ENCODE results near the gene FIGNL2. TPM values are rescaled to one million over a fixed set of nuclear protein-coding genes. Genes with fewer than 3 reads are reported as not detected.
A peak's percentile ranks its signal among the peaks of the same experiment; 100 is the strongest.

Gene FIGNL2
- total RNA-seq, 1 experiment from 2014 or later: not detected

DNA sequence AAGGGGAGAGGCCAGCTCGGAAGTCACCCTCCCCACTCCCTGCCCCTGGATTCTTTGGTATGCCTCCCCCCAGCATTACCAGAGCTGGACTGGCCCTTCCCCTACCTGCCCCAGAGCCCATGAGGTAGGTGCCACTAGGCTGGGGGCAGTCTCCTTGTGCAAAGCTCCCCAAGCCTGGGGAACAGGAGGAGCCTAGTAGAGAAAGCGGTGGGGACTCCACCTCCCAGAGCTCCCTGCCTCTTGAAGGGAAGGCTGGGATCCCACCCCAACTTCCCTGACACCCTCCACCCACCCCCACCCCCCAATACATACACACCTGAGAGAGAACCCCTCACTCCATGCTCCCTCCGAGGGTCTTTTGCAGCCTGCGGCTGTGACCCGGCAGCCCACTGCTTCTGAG, 30.4 kb downstream of the FIGNL2 start:
- intact Hi-C loops (cut with micrococcal nuclease; ENCODE audit: unreplicated experiment): no loop called here
- no peaks in the 10 kb centered on the region for H3K27me3 Mint-ChIP-seq (ENCODE audit: unreplicated experiment)
- no peak for DNase-seq
- H3K9me3 Mint-ChIP-seq (ENCODE audit: low read depth, unreplicated experiment): no peaks in the 10 kb centered on the region
- H3K27ac Mint-ChIP-seq (ENCODE audit: unreplicated experiment): no peak overlapping the region
- H3K4me1 Mint-ChIP-seq (ENCODE audit: low read depth, unreplicated experiment): no peaks in the 10 kb centered on the region
- CTCF ChIA-PET: no interaction called here
- no TSS peak for BruUV-seq (replicated peaks)
- H3K36me3 Mint-ChIP-seq (ENCODE audit: insufficient read depth, unreplicated experiment): peaks cover 9% of the 10 kb centered on the region
- no peak overlapping the region for H3K4me3 Mint-ChIP-seq (ENCODE audit: low read depth, unreplicated experiment)
- TF ChIP-seq CTCF (IDR thresholded peaks at IDR 0.05; ENCODE audit: unreplicated experiment): no peak

- no peak for TF ChIP-seq CTCF (IDR thresholded peaks at IDR 0.05; ENCODE audit: unreplicated experiment)
- BruUV-seq (replicated peaks): no TSS peak
- H3K4me1 Mint-ChIP-seq (ENCODE audit: low read depth, unreplicated experiment): no peaks in the 10 kb centered on the region
- intact Hi-C loops (cut with micrococcal nuclease; ENCODE audit: unreplicated experiment): no loop called here
- CTCF ChIA-PET: no interaction called here
- H3K27ac Mint-ChIP-seq (ENCODE audit: unreplicated experiment): no peak overlapping the region
- no peak overlapping the region for H3K4me3 Mint-ChIP-seq (ENCODE audit: low read depth, unreplicated experiment)
- H3K9me3 Mint-ChIP-seq (ENCODE audit: low read depth, unreplicated experiment): no peaks in the 10 kb centered on the region
- DNase-seq: no peak
- no peaks in the 10 kb centered on the region for H3K27me3 Mint-ChIP-seq (ENCODE audit: unreplicated experiment)
- peaks cover 9% of the 10 kb centered on the region for H3K36me3 Mint-ChIP-seq (ENCODE audit: insufficient read depth, unreplicated experiment)
Measured at GRCh38 chr12:51817027-51817953, 31.2 kb downstream of the FIGNL2 start.

DNA sequence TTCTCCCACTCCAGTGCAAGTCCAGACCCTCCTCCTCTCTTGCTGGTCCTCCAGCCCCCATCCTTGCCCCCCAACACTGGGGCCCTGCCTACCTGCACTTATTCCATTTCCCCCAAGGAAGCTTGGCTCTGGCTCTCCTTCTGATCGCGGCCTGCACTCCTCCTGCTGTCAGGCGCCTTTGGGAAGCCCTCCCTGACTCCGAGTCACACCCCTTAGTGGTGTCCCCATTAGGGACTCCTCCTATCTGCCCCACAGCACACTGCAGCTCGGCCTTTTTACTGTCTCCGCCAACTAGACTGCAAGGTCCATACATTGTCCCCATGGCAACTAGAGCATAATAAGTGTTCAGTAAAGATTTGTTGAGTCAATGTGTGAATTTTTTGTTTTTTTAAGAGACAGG, 32.9 kb downstream of the FIGNL2 start:
- H3K4me3 Mint-ChIP-seq (ENCODE audit: low read depth, unreplicated experiment): peak overlapping the region; percentile 51
- TSS peak; percentile 53 for BruUV-seq (replicated peaks)
- H3K36me3 Mint-ChIP-seq (ENCODE audit: insufficient read depth, unreplicated experiment): peaks cover 9% of the 10 kb centered on the region
- no peaks in the 10 kb centered on the region for H3K27me3 Mint-ChIP-seq (ENCODE audit: unreplicated experiment)
- TF ChIP-seq CTCF (IDR thresholded peaks at IDR 0.05; ENCODE audit: unreplicated experiment): no peak
- peaks cover 8% of the 10 kb centered on the region for H3K4me1 Mint-ChIP-seq (ENCODE audit: low read depth, unreplicated experiment)
- DNase-seq: no peak
- H3K27ac Mint-ChIP-seq (ENCODE audit: unreplicated experiment): peak overlapping the region; percentile 55
- intact Hi-C loops (cut with micrococcal nuclease; ENCODE audit: unreplicated experiment): no loop called here
- CTCF ChIA-PET: no interaction called here
- no peaks in the 10 kb centered on the region for H3K9me3 Mint-ChIP-seq (ENCODE audit: low read depth, unreplicated experiment)

DNA sequence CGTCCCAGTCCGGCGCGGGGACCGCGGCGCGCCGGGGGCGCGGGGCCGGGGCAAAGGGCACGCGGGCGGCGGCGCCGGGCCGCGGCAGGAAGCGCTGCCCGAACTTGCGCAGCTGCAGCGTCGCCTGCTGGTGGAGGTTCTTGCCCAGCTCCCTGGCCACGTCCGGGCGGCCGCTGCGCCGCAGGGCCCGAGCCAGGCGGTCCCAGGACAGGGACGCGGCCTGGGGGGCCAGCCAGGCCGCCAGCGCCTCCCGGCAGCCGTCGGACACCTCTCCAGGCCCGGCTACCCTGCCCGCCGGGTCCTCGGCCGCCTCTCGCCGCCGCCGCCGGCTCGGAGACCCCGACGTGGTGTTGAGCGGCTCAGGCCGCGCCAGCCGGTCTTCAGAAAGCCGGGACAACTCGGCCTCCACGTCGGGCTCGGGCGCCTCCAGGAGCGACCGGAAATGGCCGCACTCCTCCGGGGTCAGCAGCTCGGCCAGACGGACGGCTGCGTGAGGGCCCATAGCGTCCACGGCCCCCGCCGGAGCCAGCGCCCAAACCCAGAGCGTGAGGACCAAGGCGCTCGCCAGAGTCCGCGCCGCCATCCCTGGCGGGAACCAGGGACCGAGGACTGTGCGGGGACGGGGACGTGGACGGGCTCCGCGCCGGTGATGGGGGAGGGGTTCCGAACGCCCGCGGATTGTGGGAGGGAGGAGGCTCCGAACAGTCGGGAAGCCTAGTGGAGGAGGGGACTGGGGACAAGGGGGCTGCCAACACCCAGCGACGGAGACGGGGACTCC, 34.0 kb downstream of the FIGNL2 start:
- CTCF ChIA-PET: interaction anchor here (1.3 to 1.6 kb wide), 3 partner anchors 9 to 393 kb away, joined by 3 to 6 read pairs (median 4); no protein-coding TSS in a partner anchor
- BruUV-seq (replicated peaks): no TSS peak
- H3K4me3 Mint-ChIP-seq (ENCODE audit: low read depth, unreplicated experiment): peak overlapping the region; percentile 51
- peak; percentile 62 for TF ChIP-seq CTCF (IDR thresholded peaks at IDR 0.05; ENCODE audit: unreplicated experiment)
- intact Hi-C loops (cut with micrococcal nuclease; ENCODE audit: unreplicated experiment): no loop called here
- peaks cover 8% of the 10 kb centered on the region for H3K4me1 Mint-ChIP-seq (ENCODE audit: low read depth, unreplicated experiment)
- H3K36me3 Mint-ChIP-seq (ENCODE audit: insufficient read depth, unreplicated experiment): peaks cover 9% of the 10 kb centered on the region
- peak; percentile 77 for DNase-seq
- H3K27me3 Mint-ChIP-seq (ENCODE audit: unreplicated experiment): no peaks in the 10 kb centered on the region
- H3K9me3 Mint-ChIP-seq (ENCODE audit: low read depth, unreplicated experiment): no peaks in the 10 kb centered on the region
- peak overlapping the region; percentile 55 for H3K27ac Mint-ChIP-seq (ENCODE audit: unreplicated experiment)
